Measurements from ENCODE around the gene WDSUB1. TPM values are rescaled to one million over a fixed set of nuclear protein-coding genes. Genes with fewer than 3 reads are reported as not detected.

WDSUB1 gene
- total RNA-seq, 1 experiment from 2014 or later = 16.5 TPM

- no peak for DNase-seq
- no peaks in the 10 kb centered on the region for H3K9me3 Mint-ChIP-seq (ENCODE audit: unreplicated experiment)
- no peak for TF ChIP-seq CTCF (IDR thresholded peaks at IDR 0.05; ENCODE audit: insufficient read depth in 1 of 2, low read depth in 1 of 2, low read length in 1 of 2, severe bottlenecking in 1 of 2, unreplicated experiment in 1 of 2)
- intact Hi-C loops (cut with micrococcal nuclease; ENCODE audit: unreplicated experiment) = no loop called here
- no peaks in the 10 kb centered on the region for H3K36me3 Mint-ChIP-seq (ENCODE audit: insufficient read depth, unreplicated experiment)
- H3K4me1 ChIP-seq = peaks cover 6% of the 10 kb centered on the region; the same call in 1 of the 2 replicates
- peaks cover 17% of the 10 kb centered on the region for H3K4me1 Mint-ChIP-seq (ENCODE audit: low read depth, unreplicated experiment)
- no peaks in the 10 kb centered on the region for H3K9me3 ChIP-seq
- POLR2A ChIA-PET = no interaction called here
- H3K4me3 ChIP-seq (ENCODE audit: low read depth, low read length) = no peak overlapping the region
- H3K4me3 Mint-ChIP-seq (ENCODE audit: unreplicated experiment) = no peak overlapping the region
- no peak overlapping the region for H3K27ac Mint-ChIP-seq (ENCODE audit: unreplicated experiment)
- CTCF ChIA-PET = no interaction called here
- no TSS peak for BruUV-seq (replicated peaks)
- no peaks in the 10 kb centered on the region for H3K36me3 ChIP-seq (ENCODE audit: control insufficient read depth, insufficient read depth, low read length)
- H3K27me3 ChIP-seq (replicated peaks; ENCODE audit: control insufficient read depth, insufficient read depth, low read length) = no peaks in the 10 kb centered on the region
- H3K27me3 Mint-ChIP-seq (ENCODE audit: insufficient read depth, unreplicated experiment) = no peaks in the 10 kb centered on the region
Measured at GRCh38 chr2:159292157-159292556, 5.7 kb upstream of the WDSUB1 start.

GRCh38 chr2:159290289-159290907 lies 3.9 kb upstream of the WDSUB1 start:
- Mint-ChIP-seq H3K4me1 (ENCODE audit: low read depth, unreplicated experiment) (peaks cover 18% of the 10 kb centered on the region), H3K27me3 (ENCODE audit: insufficient read depth, unreplicated experiment) (no peaks in the 10 kb centered on the region), H3K4me3 (ENCODE audit: unreplicated experiment) (no peak overlapping the region), H3K27ac (ENCODE audit: unreplicated experiment) (no peak overlapping the region), H3K9me3 (ENCODE audit: unreplicated experiment) (no peaks in the 10 kb centered on the region), H3K36me3 (ENCODE audit: insufficient read depth, unreplicated experiment) (no peaks in the 10 kb centered on the region)
- Histone ChIP-seq H3K9me3 (no peaks in the 10 kb centered on the region), H3K27me3 (replicated peaks; ENCODE audit: control insufficient read depth, insufficient read depth, low read length) (no peaks in the 10 kb centered on the region), H3K4me1 (peaks cover 5% of the 10 kb centered on the region), H3K4me3 (ENCODE audit: low read depth, low read length) (no peak overlapping the region), H3K36me3 (ENCODE audit: control insufficient read depth, insufficient read depth, low read length) (no peaks in the 10 kb centered on the region)
- no peak for TF ChIP-seq CTCF (IDR thresholded peaks at IDR 0.05; ENCODE audit: insufficient read depth in 1 of 2, low read depth in 1 of 2, low read length in 1 of 2, severe bottlenecking in 1 of 2, unreplicated experiment in 1 of 2)
- intact Hi-C loops (cut with micrococcal nuclease; ENCODE audit: unreplicated experiment) = no loop called here
- BruUV-seq (replicated peaks) = no TSS peak
- no peak for DNase-seq
- POLR2A ChIA-PET = no interaction called here
- CTCF ChIA-PET = no interaction called here

- H3K9me3 Mint-ChIP-seq (ENCODE audit: unreplicated experiment) = no peaks in the 10 kb centered on the region
- peak overlapping the region; percentile 89 for H3K4me3 Mint-ChIP-seq (ENCODE audit: unreplicated experiment)
- CTCF ChIA-PET = interaction anchor here (0.6 kb wide), 2 partner anchors 9 to 15 kb away, joined by 3 read pairs; no protein-coding TSS in a partner anchor
- POLR2A ChIA-PET = no interaction called here
- H3K4me1 ChIP-seq = peaks cover 13% of the 10 kb centered on the region
- H3K27me3 ChIP-seq (replicated peaks; ENCODE audit: control insufficient read depth, insufficient read depth, low read length) = no peaks in the 10 kb centered on the region
- intact Hi-C loops (cut with micrococcal nuclease; ENCODE audit: unreplicated experiment) = loop anchor here (5.0 to 10.0 kb wide), 2 partner anchors 383 to 425 kb away; partner anchors contain the start of gene MARCHF7
- TF ChIP-seq CTCF (IDR thresholded peaks at IDR 0.05; ENCODE audit: insufficient read depth in 1 of 2, low read depth in 1 of 2, low read length in 1 of 2, severe bottlenecking in 1 of 2, unreplicated experiment in 1 of 2) = no peak
- no peaks in the 10 kb centered on the region; the same call in 1 of the 2 replicates for H3K36me3 ChIP-seq (ENCODE audit: control insufficient read depth, insufficient read depth, low read length)
- no peak for DNase-seq
- BruUV-seq (replicated peaks) = no TSS peak
- H3K27ac Mint-ChIP-seq (ENCODE audit: unreplicated experiment) = peak overlapping the region; percentile 78
- H3K36me3 Mint-ChIP-seq (ENCODE audit: insufficient read depth, unreplicated experiment) = no peaks in the 10 kb centered on the region
- H3K4me1 Mint-ChIP-seq (ENCODE audit: low read depth, unreplicated experiment) = peaks cover 26% of the 10 kb centered on the region
- no peaks in the 10 kb centered on the region for H3K27me3 Mint-ChIP-seq (ENCODE audit: insufficient read depth, unreplicated experiment)
- no peaks in the 10 kb centered on the region for H3K9me3 ChIP-seq
- peak overlapping the region; percentile 50 for H3K4me3 ChIP-seq (ENCODE audit: low read depth, low read length)
Measured at GRCh38 chr2:159287733-159288132, 1.2 kb upstream of the WDSUB1 start.

Data from Caco-2 (cell line).